ENCODE measurements around the gene BGN. TPM values are rescaled to one million over a fixed set of nuclear protein-coding genes. Genes with fewer than 3 reads are reported as not detected.

BGN gene
- total and polyA plus RNA-seq, 10 of the 15 experiments (the other 5 are each of a cell fraction or from before 2014, with no cell fraction given), result 0.06 to 0.18 (median 0.12) TPM; not detected in 7

DNA sequence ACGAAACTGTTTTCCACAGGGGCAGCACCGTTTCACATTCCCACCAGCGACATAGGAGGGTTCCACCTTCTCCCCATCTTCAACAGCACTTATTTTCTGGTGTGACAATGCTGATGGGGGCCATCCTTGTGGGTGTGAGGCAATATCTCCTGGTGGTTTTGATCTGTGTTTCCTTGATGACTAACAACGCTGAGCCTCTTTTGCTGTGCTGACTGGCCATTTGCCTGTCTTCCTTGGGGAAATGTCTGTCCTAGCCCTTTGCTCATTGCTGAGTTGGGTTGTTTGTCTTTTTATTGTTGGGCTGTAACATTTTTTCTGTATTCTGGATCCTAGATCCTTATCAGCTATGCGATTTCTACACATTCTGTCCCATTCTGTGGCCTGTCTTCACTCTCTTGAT lies 56.4 kb downstream of the BGN start (continued):
- TF ChIP-seq, protein P1, sequence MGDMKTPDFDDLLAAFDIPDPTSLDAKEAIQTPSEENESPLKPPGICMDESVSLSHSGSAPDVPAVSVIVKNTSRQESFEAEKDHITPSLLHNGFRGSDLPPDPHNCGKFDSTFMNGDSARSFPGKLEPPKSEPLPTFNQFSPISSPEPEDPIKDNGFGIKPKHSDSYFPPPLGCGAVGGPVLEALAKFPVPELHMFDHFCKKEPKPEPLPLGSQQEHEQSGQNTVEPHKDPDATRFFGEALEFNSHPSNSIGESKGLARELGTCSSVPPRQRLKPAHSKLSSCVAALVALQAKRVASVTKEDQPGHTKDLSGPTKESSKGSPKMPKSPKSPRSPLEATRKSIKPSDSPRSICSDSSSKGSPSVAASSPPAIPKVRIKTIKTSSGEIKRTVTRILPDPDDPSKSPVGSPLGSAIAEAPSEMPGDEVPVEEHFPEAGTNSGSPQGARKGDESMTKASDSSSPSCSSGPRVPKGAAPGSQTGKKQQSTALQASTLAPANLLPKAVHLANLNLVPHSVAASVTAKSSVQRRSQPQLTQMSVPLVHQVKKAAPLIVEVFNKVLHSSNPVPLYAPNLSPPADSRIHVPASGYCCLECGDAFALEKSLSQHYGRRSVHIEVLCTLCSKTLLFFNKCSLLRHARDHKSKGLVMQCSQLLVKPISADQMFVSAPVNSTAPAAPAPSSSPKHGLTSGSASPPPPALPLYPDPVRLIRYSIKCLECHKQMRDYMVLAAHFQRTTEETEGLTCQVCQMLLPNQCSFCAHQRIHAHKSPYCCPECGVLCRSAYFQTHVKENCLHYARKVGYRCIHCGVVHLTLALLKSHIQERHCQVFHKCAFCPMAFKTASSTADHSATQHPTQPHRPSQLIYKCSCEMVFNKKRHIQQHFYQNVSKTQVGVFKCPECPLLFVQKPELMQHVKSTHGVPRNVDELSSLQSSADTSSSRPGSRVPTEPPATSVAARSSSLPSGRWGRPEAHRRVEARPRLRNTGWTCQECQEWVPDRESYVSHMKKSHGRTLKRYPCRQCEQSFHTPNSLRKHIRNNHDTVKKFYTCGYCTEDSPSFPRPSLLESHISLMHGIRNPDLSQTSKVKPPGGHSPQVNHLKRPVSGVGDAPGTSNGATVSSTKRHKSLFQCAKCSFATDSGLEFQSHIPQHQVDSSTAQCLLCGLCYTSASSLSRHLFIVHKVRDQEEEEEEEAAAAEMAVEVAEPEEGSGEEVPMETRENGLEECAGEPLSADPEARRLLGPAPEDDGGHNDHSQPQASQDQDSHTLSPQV (IDR thresholded peaks at IDR 0.05), result no peak

DNA sequence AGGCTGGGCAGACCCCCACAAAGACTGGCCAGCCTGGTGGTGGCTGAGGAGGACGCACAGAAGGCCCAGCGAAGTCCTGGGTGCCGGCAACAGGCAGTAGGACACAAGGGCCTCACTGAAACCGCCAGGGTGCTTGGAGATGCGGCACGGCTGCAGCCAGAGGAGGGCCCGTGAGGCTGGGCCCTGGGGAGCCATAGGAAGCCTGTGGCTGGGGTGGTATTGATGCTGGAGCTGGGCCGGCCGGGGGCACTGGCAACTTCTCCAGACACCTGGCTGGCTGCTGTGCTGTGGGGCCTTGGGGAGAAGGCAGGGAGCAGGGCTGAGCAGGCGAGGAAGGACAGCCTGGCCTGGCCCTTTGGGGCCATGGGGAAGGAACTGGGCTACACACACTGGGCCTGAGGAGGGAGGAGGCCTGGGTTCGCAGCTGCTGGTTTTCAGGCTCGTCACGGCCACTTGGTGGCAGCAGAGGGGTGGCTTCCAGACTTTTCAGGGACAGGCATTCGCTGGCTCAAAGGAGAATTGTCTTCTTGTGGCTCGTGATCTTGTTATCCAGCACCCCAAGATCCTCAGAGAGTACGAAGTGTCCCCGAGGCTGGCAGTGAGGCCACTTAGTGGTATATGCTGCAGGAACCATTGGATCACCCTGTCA lies 59.9 kb downstream of the BGN start:
- Histone ChIP-seq H3K79me2 (ENCODE audit: control insufficient read depth, insufficient read depth, low read length) (no peaks in the 10 kb centered on the region), H3K9ac (ENCODE audit: control insufficient read depth, insufficient read depth, low read length) (no peak overlapping the region), H2AFZ (ENCODE audit: control insufficient read depth, low read depth, low read length) (no peak overlapping the region), H3K4me2 (ENCODE audit: control insufficient read depth, insufficient read depth) (no peak overlapping the region), H3K27me3 (replicated peaks in 1 of 2; ENCODE audit: control insufficient read depth in 2 of 2, insufficient read depth in 2 of 2, low read length in 1 of 2) (no peaks in the 10 kb centered on the region; a peak in 1 of 4 replicates), H4K20me1 (ENCODE audit: control insufficient read depth, insufficient read depth) (no peaks in the 10 kb centered on the region), H3K4me3 (no peak overlapping the region), H3K9me3 (replicated peaks; ENCODE audit: control insufficient read depth, insufficient read depth, low read length) (no peaks in the 10 kb centered on the region), H3K36me3 (ENCODE audit: control insufficient read depth in 2 of 2, insufficient read depth in 2 of 2, low read length in 1 of 2) (no peaks in the 10 kb centered on the region), H3K4me1 (ENCODE audit: control insufficient read depth, insufficient read depth, low read length) (no peaks in the 10 kb centered on the region), H3K27ac (ENCODE audit: control insufficient read depth, insufficient read depth) (no peak overlapping the region)
- no peak for FAIRE-seq
- peak; percentile 72 for TF ChIP-seq SMC3 (IDR thresholded peaks at IDR 0.05; ENCODE audit: borderline replicate concordance, low read length)
- no peak for TF ChIP-seq CEBPB (IDR thresholded peaks at IDR 0.05; ENCODE audit: borderline replicate concordance in 1 of 2, low read depth in 2 of 2, low read length in 2 of 2)
- no peak for TF ChIP-seq POLR2AphosphoS2 (IDR thresholded peaks at IDR 0.05; ENCODE audit: low read depth, low read length)
- 0 out of 2 replicates have a peak, but pooled peaks have one; percentile 29 for TF ChIP-seq YY1 (IDR thresholded peaks at IDR 0.05; ENCODE audit: low read depth, low read length)
- no peak for TF ChIP-seq SIX5 (IDR thresholded peaks at IDR 0.05; ENCODE audit: low read depth, low read length, severe bottlenecking)
- peak; percentile 73 for TF ChIP-seq RAD21 (IDR thresholded peaks at IDR 0.05; ENCODE audit: insufficient read depth, low read depth, low read length)
- TF ChIP-seq TCF12 (IDR thresholded peaks at IDR 0.05; ENCODE audit: low read depth, low read length), result no peak
- TF ChIP-seq CTCF (IDR thresholded peaks at IDR 0.05 in 2 of 3, conservative IDR thresholded peaks at IDR 0.05 in 1 of 3; ENCODE audit: control insufficient read depth in 2 of 3, extremely low read depth in 1 of 3, insufficient read depth in 1 of 3, low read depth in 3 of 3, low read length in 3 of 3), result peak; percentile 74 to 81 (median 79)
- 22% methylated on average over 15 of the region's 17 CpGs for WGBS (ENCODE audit: insufficient coverage, insufficient replicate concordance, low lambda C conversion rate, missing lambda C conversion rate)
- no peak for DNase-seq (ENCODE audit: low read depth, low spot score)
- peak; percentile 94 for ATAC-seq
- RAD21 ChIA-PET (ENCODE audit: unreplicated experiment), result interaction anchor here (1.0 to 2.2 kb wide), 5 partner anchors 10 to 113 kb away, joined by 3 to 12 read pairs (median 6); partner anchors contain the start of gene CCNQ
- POLR2A ChIA-PET, result no interaction called here
- BruUV-seq (replicated peaks), result no TSS peak
- SMC1A ChIA-PET (ENCODE audit: uncharacterized antibody, unreplicated experiment), result no interaction called here
- CTCF ChIA-PET, result interaction anchor here (0.6 to 4.5 kb wide), 8 partner anchors 42 to 613 kb away, joined by 3 to 28 read pairs (median 4); no protein-coding TSS in a partner anchor
- in situ Hi-C loops (cut with MboI), result loop anchor here (5.0 kb wide), 1 partner anchor 103 kb away; no protein-coding TSS in a partner anchor
- intact Hi-C loops (cut with micrococcal nuclease; ENCODE audit: unreplicated experiment), result loop anchor here (2.0 to 5.0 kb wide), 3 partner anchors 94 to 398 kb away; no protein-coding TSS in a partner anchor

All from GM12878 (cell line).